ENCODE data around the gene MSANTD3. TPM values are rescaled to one million over a fixed set of nuclear protein-coding genes. Genes with fewer than 3 reads are reported as not detected.

Gene MSANTD3, protein sequence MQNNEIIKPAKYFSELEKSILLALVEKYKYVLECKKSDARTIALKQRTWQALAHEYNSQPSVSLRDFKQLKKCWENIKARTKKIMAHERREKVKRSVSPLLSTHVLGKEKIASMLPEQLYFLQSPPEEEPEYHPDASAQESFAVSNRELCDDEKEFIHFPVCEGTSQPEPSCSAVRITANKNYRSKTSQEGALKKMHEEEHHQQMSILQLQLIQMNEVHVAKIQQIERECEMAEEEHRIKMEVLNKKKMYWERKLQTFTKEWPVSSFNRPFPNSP
- total RNA-seq = 44.2 and 94.9 TPM in 2 replicates

DNA sequence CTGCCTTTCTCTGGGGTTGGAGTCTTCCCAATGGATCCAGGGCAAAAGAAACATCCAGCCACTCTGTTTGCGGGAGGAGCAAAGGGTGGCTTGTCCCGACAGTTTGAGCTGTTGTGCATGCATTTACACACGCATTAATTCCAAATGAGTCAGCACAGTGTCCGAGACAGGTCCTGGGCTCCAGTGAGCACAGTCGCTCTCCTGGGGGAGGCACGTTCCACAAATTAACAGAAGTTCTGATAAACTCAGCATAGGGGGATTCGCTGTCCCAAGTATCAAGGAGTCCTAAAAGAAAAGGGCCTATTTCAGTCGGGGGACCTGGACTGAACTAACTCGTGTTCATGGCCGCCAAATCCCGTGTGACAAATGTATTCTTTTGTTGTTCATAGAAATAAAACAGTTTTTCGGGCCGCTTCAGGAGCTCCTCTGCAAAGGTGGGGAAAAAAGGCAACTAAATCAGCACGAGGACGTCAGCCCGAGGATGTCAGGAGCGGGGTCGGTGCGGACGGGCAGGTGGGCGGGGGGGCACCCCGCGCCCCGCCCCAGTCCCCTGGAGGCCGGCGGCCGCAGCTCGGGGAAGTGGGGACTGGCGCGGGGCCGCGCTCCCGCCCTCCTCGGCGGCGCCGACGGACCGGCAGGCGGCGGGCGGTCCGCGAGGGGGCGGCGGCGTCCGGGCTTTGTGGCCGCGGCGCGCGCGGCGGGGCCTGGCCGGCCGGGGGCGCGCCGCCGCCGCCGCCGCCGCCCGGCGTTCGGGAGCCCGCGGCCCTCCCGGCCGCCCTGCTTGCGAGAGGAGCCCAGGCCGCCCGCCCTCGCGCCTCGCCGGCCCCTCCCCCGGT lies at the start of gene MSANTD3:
Gene MSANTD3, plus strand, starts transcription at position 614 of the 836 bp plus-strand sequence. CDS start 14,796 bp downstream, outside the sequence.

DNA sequence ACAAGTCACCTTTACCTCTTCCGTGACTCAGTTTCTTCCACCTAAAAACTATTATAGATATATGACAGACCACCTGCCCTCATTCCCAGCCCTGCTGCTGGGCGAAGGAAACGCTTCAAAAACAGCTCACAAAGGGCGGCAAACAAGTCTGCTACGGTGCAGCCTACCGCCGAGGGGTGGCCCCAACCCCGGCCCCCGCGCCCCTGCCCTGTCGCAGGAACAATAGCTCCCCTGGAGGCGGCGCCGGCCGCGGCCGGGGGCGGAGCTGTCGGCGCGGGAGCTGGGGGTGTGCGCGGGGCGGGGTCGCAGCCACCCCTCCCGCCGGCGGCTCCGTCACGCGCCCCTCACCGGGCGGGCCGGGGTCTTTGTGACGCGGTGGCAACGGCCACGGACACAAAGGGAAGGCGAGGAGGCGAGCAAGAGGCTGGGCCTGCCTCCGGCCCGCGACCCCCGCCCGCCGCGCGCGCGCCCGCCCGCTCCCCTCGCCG lies 45.9 kb downstream of the MSANTD3 start, which contains the start of gene TMEFF1:
Gene TMEFF1, plus strand, starts transcription at position 362 of the 488 bp plus-strand sequence. CDS start 396 bp downstream, outside the sequence.

Other genes starting within 250 kb of the MSANTD3 start
- 24.9 and 51.3 TPM in 2 replicates for gene TEX10, start 74.2 kb upstream of the MSANTD3 start, total RNA-seq
- 0.88 and 1.6 TPM in 2 replicates for gene TMEFF1, start 46.0 kb downstream of the MSANTD3 start, total RNA-seq
- 0.66 and 3.7 TPM in 2 replicates for gene CAVIN4, start 150.9 kb downstream of the MSANTD3 start, total RNA-seq

Measured in placental pericyte (primary cell).